HUES64 (cell line): ENCODE data around the gene PAX1.

Source experiments
- H3K27ac ChIP-seq: 2 replicates; pipeline ENCODE4 v1.7.0; 2013; ENCODE audit warnings: low read depth, low read length, inconsistent platforms
- H3K27me3 ChIP-seq: 2 replicates; pipeline ENCODE4 v1.6.1; 2013; ENCODE audit warnings: mild to moderate bottlenecking, low read length; ENCODE audit not compliant: insufficient read depth
- H3K36me3 ChIP-seq: 2 replicates; pipeline ENCODE4 v1.6.1; 2013; ENCODE audit warnings: mild to moderate bottlenecking, low read length; ENCODE audit not compliant: insufficient read depth
- H3K4me1 ChIP-seq: 2 replicates; pipeline ENCODE4 v1.6.1; 2013; ENCODE audit warnings: mild to moderate bottlenecking, low read length, moderate library complexity; ENCODE audit not compliant: insufficient read depth
- H3K4me3 ChIP-seq: 2 replicates; pipeline ENCODE4 v1.5.1; 2013; ENCODE audit warnings: mild to moderate bottlenecking, low read length, moderate library complexity
- H3K9ac ChIP-seq: 2 replicates; pipeline ENCODE4 v1.6.1; 2013; ENCODE audit warnings: mild to moderate bottlenecking, low read depth, low read length
- H3K9me3 ChIP-seq: 2 replicates; pipeline ENCODE4 v1.6.1; 2013; ENCODE audit warnings: low read depth, low read length; ENCODE audit not compliant: insufficient read depth
- WGBS: fragments of 150-250, 120-280 bp; methylation state at CpG from one replicate; pipeline ENCODE4 v1.1.7; 2013; ENCODE audit warnings: missing lambda C conversion rate; 5-methylcytosine and 5-hydroxymethylcytosine counted together

The PAX1 gene

GRCh38 chr20:21681922-21682318 is 23.5 kb upstream of the PAX1 start:
- no peaks in the 10 kb centered on the region for H3K9me3 ChIP-seq
- WGBS = 91% methylated on average over 10 of the region's 10 CpGs
- no peak overlapping the region for H3K4me3 ChIP-seq
- H3K36me3 ChIP-seq = no peaks in the 10 kb centered on the region
- H3K9ac ChIP-seq = no peak overlapping the region
- peaks cover 3% of the 10 kb centered on the region for H3K27me3 ChIP-seq
- no peaks in the 10 kb centered on the region for H3K4me1 ChIP-seq
- no peak overlapping the region for H3K27ac ChIP-seq

DNA sequence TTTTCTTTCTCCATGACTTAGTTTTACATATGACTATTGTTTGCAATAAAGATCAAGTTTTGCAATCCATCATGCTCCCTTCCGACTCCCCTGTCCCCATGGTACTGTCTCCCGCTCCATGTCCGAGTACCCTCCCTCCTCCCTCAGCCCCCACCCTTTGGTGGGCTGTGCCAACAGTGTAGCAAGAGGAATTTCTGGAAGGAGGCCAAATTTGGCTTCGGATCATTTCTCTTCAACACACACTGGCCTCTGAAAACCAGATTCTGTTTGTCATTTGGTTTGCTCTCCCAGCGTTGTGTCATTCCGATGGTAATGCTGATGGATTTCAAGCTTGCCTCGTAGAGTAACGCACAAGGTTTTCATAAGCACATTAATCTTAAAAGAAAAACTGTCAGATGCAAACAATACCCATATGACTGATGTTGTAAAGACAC is 22.9 kb upstream of the PAX1 start:
- no peak overlapping the region for H3K4me3 ChIP-seq
- 91% methylated on average over 8 of the region's 8 CpGs for WGBS
- H3K36me3 ChIP-seq = no peaks in the 10 kb centered on the region
- H3K9me3 ChIP-seq = no peaks in the 10 kb centered on the region
- H3K9ac ChIP-seq = no peak overlapping the region
- H3K27me3 ChIP-seq = peaks cover 3% of the 10 kb centered on the region
- no peak overlapping the region for H3K27ac ChIP-seq
- H3K4me1 ChIP-seq = no peaks in the 10 kb centered on the region

DNA sequence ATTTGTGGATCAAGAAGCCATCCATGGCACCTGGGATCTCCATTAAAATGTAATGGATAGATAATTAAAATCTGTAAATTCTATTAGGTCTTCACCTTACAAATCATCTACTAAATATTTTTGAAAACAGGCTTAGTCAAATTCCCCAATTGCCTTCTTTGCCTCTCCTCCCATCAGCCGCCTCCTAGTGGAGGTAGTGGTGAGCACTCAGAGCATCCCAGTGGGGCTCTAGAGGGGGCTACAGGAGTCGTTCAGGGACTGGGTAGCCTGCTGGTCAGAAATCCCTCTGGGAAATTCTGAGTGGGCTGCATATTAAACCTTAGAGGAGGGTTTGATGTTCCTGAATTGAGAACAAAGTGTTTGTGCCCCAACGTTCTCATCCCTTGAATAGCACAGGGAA is 20.8 kb upstream of the PAX1 start:
- WGBS = 61% methylated on average over 3 of the region's 3 CpGs
- H3K36me3 ChIP-seq = no peaks in the 10 kb centered on the region
- H3K9ac ChIP-seq = no peak overlapping the region
- H3K27ac ChIP-seq = no peak overlapping the region
- H3K27me3 ChIP-seq = peaks cover 3% of the 10 kb centered on the region
- H3K9me3 ChIP-seq = no peaks in the 10 kb centered on the region
- H3K4me1 ChIP-seq = no peaks in the 10 kb centered on the region
- no peak overlapping the region for H3K4me3 ChIP-seq

GRCh38 chr20:21685981-21686380 is 19.5 kb upstream of the PAX1 start:
- Histone ChIP-seq H3K4me1 (no peaks in the 10 kb centered on the region), H3K9me3 (no peaks in the 10 kb centered on the region), H3K36me3 (no peaks in the 10 kb centered on the region), H3K27me3 (peaks cover 2% of the 10 kb centered on the region), H3K27ac (no peak overlapping the region), H3K4me3 (no peak overlapping the region), H3K9ac (no peak overlapping the region)
- WGBS = 94% methylated on average over 1 of the region's 2 CpGs

GRCh38 chr20:21693322-21693721 is 12.1 kb upstream of the PAX1 start:
- H3K4me3 ChIP-seq = no peak overlapping the region
- 39% methylated on average over 7 of the region's 8 CpGs for WGBS
- no peak overlapping the region for H3K9ac ChIP-seq
- no peak overlapping the region for H3K27ac ChIP-seq
- no peaks in the 10 kb centered on the region for H3K36me3 ChIP-seq
- peaks cover 2% of the 10 kb centered on the region; the same call in 1 of the 2 replicates for H3K4me1 ChIP-seq
- no peaks in the 10 kb centered on the region for H3K9me3 ChIP-seq
- H3K27me3 ChIP-seq = peaks cover 64% of the 10 kb centered on the region

- 15% methylated on average over 9 of the region's 9 CpGs for WGBS
- Histone ChIP-seq H3K36me3 (no peaks in the 10 kb centered on the region), H3K27me3 (peaks cover 100% of the 10 kb centered on the region), H3K27ac (no peak overlapping the region), H3K9me3 (no peaks in the 10 kb centered on the region), H3K9ac (no peak overlapping the region), H3K4me1 (peaks cover 29% of the 10 kb centered on the region), H3K4me3 (no peak overlapping the region)
Measured at GRCh38 chr20:21698494-21699215, 6.8 kb upstream of the PAX1 start.

DNA sequence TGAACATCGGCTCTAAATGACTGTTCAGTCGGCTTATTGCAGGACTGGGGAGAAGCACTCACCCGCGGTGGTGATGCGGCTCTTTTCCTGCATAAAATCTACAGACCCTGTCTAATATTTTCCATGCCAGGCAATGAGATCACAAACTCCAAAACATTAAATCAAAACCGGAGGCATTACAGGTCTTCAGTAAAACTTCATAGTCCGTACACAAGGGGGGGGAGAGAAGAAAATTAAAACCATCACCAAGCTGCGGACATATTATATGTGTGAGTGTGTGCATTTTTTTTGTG is 6.3 kb upstream of the PAX1 start:
- Histone ChIP-seq H3K27me3 (peaks cover 100% of the 10 kb centered on the region), H3K4me1 (peaks cover 29% of the 10 kb centered on the region), H3K4me3 (no peak overlapping the region), H3K36me3 (no peaks in the 10 kb centered on the region), H3K27ac (no peak overlapping the region), H3K9ac (no peak overlapping the region), H3K9me3 (no peaks in the 10 kb centered on the region)
- 34% methylated on average over 8 of the region's 8 CpGs for WGBS

DNA sequence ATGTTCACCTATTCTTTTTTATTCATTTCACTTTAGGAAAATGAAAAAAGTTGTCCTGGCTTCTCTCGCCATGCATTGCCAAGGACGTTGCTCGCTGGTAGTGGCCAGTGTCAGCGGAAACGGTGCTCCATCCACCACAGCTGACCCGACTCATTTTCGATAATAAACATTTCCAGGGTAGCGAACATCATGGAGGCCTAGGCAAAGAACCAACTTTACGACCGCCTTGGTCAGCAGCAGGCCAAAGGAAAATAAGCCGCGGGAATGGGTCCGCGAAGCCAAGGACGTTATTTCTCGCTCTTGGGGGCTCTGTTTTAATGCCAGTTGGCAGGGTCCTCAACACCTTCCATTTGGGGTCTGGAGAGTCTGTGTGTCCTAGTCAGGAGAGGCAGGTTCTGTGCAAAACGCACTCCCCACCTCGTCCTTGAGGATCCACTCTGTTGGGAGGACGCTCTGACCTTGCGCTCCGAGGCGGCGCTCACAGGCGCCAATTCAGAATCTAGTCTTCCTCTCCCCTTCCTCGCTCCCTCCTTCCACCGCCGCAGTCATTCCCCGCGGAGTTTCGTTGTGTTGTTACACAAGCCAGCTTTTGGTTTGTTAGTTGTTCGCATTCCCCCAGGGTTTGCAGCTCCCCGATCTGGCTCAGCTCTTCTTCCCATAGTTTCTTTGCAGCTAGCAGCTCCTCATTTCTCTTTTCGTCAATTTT is 4.1 kb upstream of the PAX1 start:
- WGBS = 2% methylated on average over 32 of the region's 33 CpGs
- no peaks in the 10 kb centered on the region for H3K36me3 ChIP-seq
- H3K4me1 ChIP-seq = peaks cover 31% of the 10 kb centered on the region
- peaks cover 100% of the 10 kb centered on the region for H3K27me3 ChIP-seq
- H3K4me3 ChIP-seq = no peak overlapping the region
- H3K9ac ChIP-seq = no peak overlapping the region
- no peak overlapping the region for H3K27ac ChIP-seq
- H3K9me3 ChIP-seq = no peaks in the 10 kb centered on the region

DNA sequence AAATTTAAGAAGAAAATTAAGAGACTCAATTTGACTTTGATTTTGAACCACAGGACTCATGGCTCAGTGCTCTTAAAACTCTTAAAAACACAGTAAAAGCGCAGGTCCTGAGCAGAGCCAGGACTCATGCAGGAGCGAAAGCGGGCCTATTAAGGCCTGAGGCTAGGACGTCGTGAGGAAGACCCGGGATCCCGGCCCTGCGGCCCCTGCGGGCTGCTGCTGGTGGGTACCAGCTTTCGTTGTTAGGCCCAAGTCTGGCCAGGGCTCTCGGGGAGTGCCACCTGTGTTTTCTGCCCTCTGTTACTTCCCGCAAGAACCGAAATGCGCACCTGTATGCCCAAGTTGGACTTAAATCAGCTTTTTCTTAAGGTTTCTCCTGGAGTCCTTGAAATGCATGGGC is 3.4 kb upstream of the PAX1 start:
- Histone ChIP-seq H3K27ac (no peak overlapping the region), H3K36me3 (no peaks in the 10 kb centered on the region), H3K4me1 (peaks cover 34% of the 10 kb centered on the region), H3K9ac (no peak overlapping the region), H3K9me3 (no peaks in the 10 kb centered on the region), H3K4me3 (no peak overlapping the region), H3K27me3 (peaks cover 100% of the 10 kb centered on the region)
- 3% methylated on average over 14 of the region's 14 CpGs for WGBS

GRCh38 chr20:21702553-21703470 is 2.7 kb upstream of the PAX1 start:
- peaks cover 100% of the 10 kb centered on the region for H3K27me3 ChIP-seq

More at GRCh38 chr20:21702553-21703470, 2.7 kb upstream of the PAX1 start:
- 3% methylated on average over 54 of the region's 54 CpGs for WGBS
- H3K9ac ChIP-seq = no peak overlapping the region
- H3K4me3 ChIP-seq = peak overlapping the region; percentile 31; the same call in 1 of the 2 replicates
- no peak overlapping the region for H3K27ac ChIP-seq
- H3K4me1 ChIP-seq = peaks cover 34% of the 10 kb centered on the region
- no peaks in the 10 kb centered on the region for H3K9me3 ChIP-seq
- H3K36me3 ChIP-seq = no peaks in the 10 kb centered on the region
